ENCODE measurements around the gene NFYC.
A peak's percentile ranks its signal among the peaks of the same experiment; 100 is the strongest.

NFYC gene

GRCh38 chr1:40740039-40740996 is 48.8 kb downstream of the NFYC start:
- no peak for TF ChIP-seq JUND (IDR thresholded peaks at IDR 0.05; ENCODE audit: low read depth)
- DNase-seq (ENCODE audit: low read depth in 1 of 2, low spot score in 1 of 2), result peak in 1 of 2 experiments; percentile 42
- in situ Hi-C loops (cut with HindIII; ENCODE audit: low pct_unique_long_range_greater_than_20kb, low sequenced_read_pairs), result no loop called here

- in situ Hi-C loops (cut with HindIII; ENCODE audit: low pct_unique_long_range_greater_than_20kb, low sequenced_read_pairs), result no loop called here
- TF ChIP-seq JUND (IDR thresholded peaks at IDR 0.05; ENCODE audit: low read depth), result no peak
These were observed 49.7 kb downstream of the NFYC start for GRCh38 chr1:40740997-40741736.

GRCh38 chr1:40742363-40743061 is 51.0 kb downstream of the NFYC start:
- in situ Hi-C loops (cut with HindIII; ENCODE audit: low pct_unique_long_range_greater_than_20kb, low sequenced_read_pairs), result no loop called here
- DNase-seq (ENCODE audit: low read depth in 1 of 2, low spot score in 1 of 2), result no peak
- TF ChIP-seq JUND (IDR thresholded peaks at IDR 0.05; ENCODE audit: low read depth), result no peak

More at GRCh38 chr1:40740997-40741736, 49.7 kb downstream of the NFYC start:
- DNase-seq (ENCODE audit: low read depth in 1 of 2, low spot score in 1 of 2), result no peak

GRCh38 chr1:40743452-40743851 is 51.9 kb downstream of the NFYC start:
- DNase-seq (ENCODE audit: low read depth in 1 of 2, low spot score in 1 of 2), result no peak
- in situ Hi-C loops (cut with HindIII; ENCODE audit: low pct_unique_long_range_greater_than_20kb, low sequenced_read_pairs), result no loop called here
- TF ChIP-seq JUND (IDR thresholded peaks at IDR 0.05; ENCODE audit: low read depth), result no peak

- no peak for DNase-seq (ENCODE audit: low read depth in 1 of 2, low spot score in 1 of 2)
- in situ Hi-C loops (cut with HindIII; ENCODE audit: low pct_unique_long_range_greater_than_20kb, low sequenced_read_pairs), result no loop called here
- no peak for TF ChIP-seq JUND (IDR thresholded peaks at IDR 0.05; ENCODE audit: low read depth)
These were observed 52.4 kb downstream of the NFYC start for GRCh38 chr1:40743860-40744259.

GRCh38 chr1:40745176-40745575 is 53.7 kb downstream of the NFYC start:
- DNase-seq (ENCODE audit: low read depth in 1 of 2, low spot score in 1 of 2), result no peak
- no peak for TF ChIP-seq JUND (IDR thresholded peaks at IDR 0.05; ENCODE audit: low read depth)
- in situ Hi-C loops (cut with HindIII; ENCODE audit: low pct_unique_long_range_greater_than_20kb, low sequenced_read_pairs), result no loop called here

GRCh38 chr1:40746344-40747090 is 55.0 kb downstream of the NFYC start:
- in situ Hi-C loops (cut with HindIII; ENCODE audit: low pct_unique_long_range_greater_than_20kb, low sequenced_read_pairs), result no loop called here
- DNase-seq (ENCODE audit: low read depth in 1 of 2, low spot score in 1 of 2), result no peak
- TF ChIP-seq JUND (IDR thresholded peaks at IDR 0.05; ENCODE audit: low read depth), result no peak

- in situ Hi-C loops (cut with HindIII; ENCODE audit: low pct_unique_long_range_greater_than_20kb, low sequenced_read_pairs), result no loop called here
- no peak for DNase-seq (ENCODE audit: low read depth in 1 of 2, low spot score in 1 of 2)
- TF ChIP-seq JUND (IDR thresholded peaks at IDR 0.05; ENCODE audit: low read depth), result no peak
These were observed 57.6 kb downstream of the NFYC start for GRCh38 chr1:40748841-40749718.

- DNase-seq (ENCODE audit: low read depth in 1 of 2, low spot score in 1 of 2), result no peak
- TF ChIP-seq JUND (IDR thresholded peaks at IDR 0.05; ENCODE audit: low read depth), result no peak
- in situ Hi-C loops (cut with HindIII; ENCODE audit: low pct_unique_long_range_greater_than_20kb, low sequenced_read_pairs), result no loop called here
These were observed 58.3 kb downstream of the NFYC start for GRCh38 chr1:40749817-40750216.

GRCh38 chr1:40750451-40750908 is 59.0 kb downstream of the NFYC start:
- in situ Hi-C loops (cut with HindIII; ENCODE audit: low pct_unique_long_range_greater_than_20kb, low sequenced_read_pairs), result no loop called here
- DNase-seq (ENCODE audit: low read depth in 1 of 2, low spot score in 1 of 2), result no peak
- no peak for TF ChIP-seq JUND (IDR thresholded peaks at IDR 0.05; ENCODE audit: low read depth)

GRCh38 chr1:40751802-40752201 is 60.3 kb downstream of the NFYC start:
- in situ Hi-C loops (cut with HindIII; ENCODE audit: low pct_unique_long_range_greater_than_20kb, low sequenced_read_pairs), result no loop called here
- TF ChIP-seq JUND (IDR thresholded peaks at IDR 0.05; ENCODE audit: low read depth), result no peak
- no peak for DNase-seq (ENCODE audit: low read depth in 1 of 2, low spot score in 1 of 2)
